WI38 (cell line): ENCODE data around the gene PYCR2.

Experiments
- H3K4me3 ChIP-seq: 2 replicates; pipeline ENCODE4 v1.5.1; 2011; ENCODE audit warnings: low read depth, mild to moderate bottlenecking, control low read depth, low read length
- CTCF ChIP-seq: IDR thresholded peaks from 2 replicates; pipeline ENCODE4 v1.5.1; 2012; ENCODE audit warnings: low read depth, mild to moderate bottlenecking, control low read depth, low read length

Gene PYCR2

GRCh38 chr1:225946803-225947202 is 22.8 kb upstream of the PYCR2 start:
- H3K4me3 ChIP-seq, result no peak overlapping the region
- TF ChIP-seq CTCF, result no peak

DNA sequence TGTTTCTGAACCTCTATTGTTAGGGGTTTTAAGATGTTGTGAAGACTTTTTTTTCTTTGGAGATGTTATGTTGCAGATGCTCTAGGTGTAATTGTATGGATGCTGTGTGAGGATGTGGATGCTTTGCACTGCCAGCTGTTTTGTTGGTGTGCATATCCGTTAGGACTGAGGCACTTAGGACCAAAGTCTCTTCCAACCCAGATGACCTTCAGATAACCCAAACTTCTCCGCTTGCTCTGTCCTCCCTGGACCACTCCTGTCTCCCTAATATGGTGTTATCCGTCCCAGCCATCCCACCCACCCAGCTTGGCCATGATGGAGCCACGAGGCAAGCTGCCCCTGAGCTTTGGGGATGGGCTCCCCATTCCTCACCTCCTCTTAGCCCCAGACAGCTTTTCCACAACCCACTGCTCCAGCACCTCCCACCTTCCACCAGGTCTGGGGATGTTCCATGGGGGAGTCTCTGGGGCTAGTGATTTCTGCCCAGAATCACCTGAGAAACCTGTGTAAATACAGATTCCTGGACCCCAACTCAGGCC is 22.1 kb upstream of the PYCR2 start:
- no peak for TF ChIP-seq CTCF
- no peak overlapping the region for H3K4me3 ChIP-seq

DNA sequence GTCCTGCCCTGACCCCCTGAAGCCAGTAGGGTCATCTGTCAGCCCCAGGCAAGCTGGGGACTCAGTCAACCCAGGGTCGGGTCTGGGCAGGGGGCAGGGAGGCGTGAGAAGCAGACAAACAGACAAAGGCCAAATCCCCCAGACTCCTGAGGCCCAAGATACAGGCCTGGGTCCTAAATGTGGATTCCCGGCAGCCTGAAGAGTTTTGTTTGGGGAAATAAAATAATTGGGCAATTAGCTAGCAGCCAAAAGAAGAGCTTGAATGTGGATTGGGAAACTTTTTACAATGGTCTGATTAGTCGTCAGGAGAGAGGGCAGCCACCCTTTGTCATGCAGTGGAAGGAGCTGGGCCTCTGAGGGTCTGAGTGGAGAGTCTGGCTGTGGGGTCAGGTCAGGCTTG is 21.5 kb upstream of the PYCR2 start:
- TF ChIP-seq CTCF, result no peak

GRCh38 chr1:225944951-225945350 is 20.9 kb upstream of the PYCR2 start:
- no peak for TF ChIP-seq CTCF
- H3K4me3 ChIP-seq, result no peak overlapping the region

More for the DNA sequence above, 21.5 kb upstream of the PYCR2 start:
- H3K4me3 ChIP-seq, result no peak overlapping the region

DNA sequence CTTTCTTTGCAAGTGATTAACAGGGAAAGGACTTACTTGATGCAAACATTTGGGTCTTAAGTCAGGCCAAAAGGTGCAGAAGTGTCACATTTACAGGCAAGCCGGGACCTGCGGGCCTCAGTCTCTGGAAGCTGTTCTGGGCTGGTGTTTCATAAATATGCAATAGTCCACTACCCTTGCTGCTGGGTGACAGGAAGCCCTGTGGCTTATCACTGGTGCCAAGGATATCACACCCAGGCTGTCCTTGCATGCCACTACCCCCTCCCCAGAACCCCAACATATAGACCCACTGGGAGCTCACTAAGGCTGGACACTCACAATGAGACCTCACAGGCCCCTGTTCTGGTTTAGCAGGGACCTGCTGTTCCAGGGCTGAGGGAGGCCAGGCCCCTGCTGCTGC is 20.3 kb upstream of the PYCR2 start:
- H3K4me3 ChIP-seq, result no peak overlapping the region

GRCh38 chr1:225943582-225943981 is 19.5 kb upstream of the PYCR2 start:
- no peak overlapping the region for H3K4me3 ChIP-seq
- TF ChIP-seq CTCF, result no peak

More for the DNA sequence above, 20.3 kb upstream of the PYCR2 start:
- TF ChIP-seq CTCF, result no peak

DNA sequence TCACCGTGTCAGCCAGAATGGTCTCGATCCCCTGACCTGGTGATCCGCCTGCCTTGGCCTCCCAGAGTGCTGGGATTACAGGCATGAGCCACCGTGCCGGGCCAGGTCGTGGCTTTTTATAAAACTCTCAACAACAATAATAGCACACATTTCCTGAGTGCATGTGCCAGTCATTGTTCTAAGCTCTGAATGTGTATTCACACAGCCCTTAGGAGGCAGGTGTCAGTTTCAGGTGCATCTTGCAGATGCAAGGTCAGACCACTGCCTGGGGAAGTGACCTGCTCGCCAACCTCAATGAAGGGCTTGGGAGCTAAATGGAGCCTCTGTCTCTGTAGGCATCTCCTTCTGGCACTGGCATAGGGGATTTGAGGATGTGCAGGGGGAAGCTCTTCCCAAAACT is 18.5 kb upstream of the PYCR2 start:
- H3K4me3 ChIP-seq, result no peak overlapping the region
- TF ChIP-seq CTCF, result no peak
